ENCODE data around the gene ZNF674.

- TF ChIP-seq CTCF (conservative IDR thresholded peaks at IDR 0.05; ENCODE audit: low read depth, low read length) = no peak
- no peak for TF ChIP-seq EZH2 (IDR thresholded peaks at IDR 0.05; ENCODE audit: borderline replicate concordance, low read depth, low read length, poor library complexity, severe bottlenecking)
These were observed 83.5 kb downstream of the ZNF674 start for GRCh38 chrX:46461660-46462191.
